EL (cell line): ENCODE measurements around the gene CHL1.

Experiments used
- DNase-seq: peaks from one replicate; pipeline ENCODE4 v3.0.0-alpha.2; 2016

CHL1 gene

GRCh38 chr3:279325-279724 lies 82.8 kb downstream of the CHL1 start:
- no peak for DNase-seq

- no peak for DNase-seq
Observed at GRCh38 chr3:280681-281080, 84.1 kb downstream of the CHL1 start.

GRCh38 chr3:284322-284721 lies 87.8 kb downstream of the CHL1 start:
- no peak for DNase-seq

DNA sequence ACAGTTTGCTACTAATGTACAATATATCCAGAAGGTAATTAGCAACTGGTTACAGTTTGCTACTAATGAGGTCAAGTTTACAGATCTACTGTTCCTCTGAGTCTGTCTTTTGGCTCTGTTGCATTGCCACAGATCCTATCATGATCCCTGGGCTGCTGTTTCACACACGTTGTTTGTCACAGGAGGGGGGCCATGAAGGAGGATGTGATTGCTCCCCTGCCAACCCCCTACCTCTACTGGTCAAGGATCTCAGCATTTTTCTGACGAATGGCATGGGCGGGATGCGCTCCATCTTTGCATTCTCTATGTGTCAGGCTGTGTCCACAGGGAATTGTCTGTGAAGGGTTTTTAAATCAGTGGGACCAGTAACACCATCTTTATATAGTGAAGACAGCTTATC lies 91.9 kb downstream of the CHL1 start:
- no peak for DNase-seq

GRCh38 chr3:291028-291427 lies 94.5 kb downstream of the CHL1 start:
- DNase-seq: no peak

- no peak for DNase-seq
Observed at GRCh38 chr3:291646-292436, 95.3 kb downstream of the CHL1 start.

GRCh38 chr3:294096-294495 lies 97.5 kb downstream of the CHL1 start:
- no peak for DNase-seq

- no peak for DNase-seq
Observed at GRCh38 chr3:294581-294980, 98.0 kb downstream of the CHL1 start.

- DNase-seq: no peak
Observed at GRCh38 chr3:295166-295565, 98.6 kb downstream of the CHL1 start.

- DNase-seq: no peak
Observed at GRCh38 chr3:297585-297984, 101.0 kb downstream of the CHL1 start.

- DNase-seq: no peak
Observed at GRCh38 chr3:299590-300301, 103.2 kb downstream of the CHL1 start.

DNA sequence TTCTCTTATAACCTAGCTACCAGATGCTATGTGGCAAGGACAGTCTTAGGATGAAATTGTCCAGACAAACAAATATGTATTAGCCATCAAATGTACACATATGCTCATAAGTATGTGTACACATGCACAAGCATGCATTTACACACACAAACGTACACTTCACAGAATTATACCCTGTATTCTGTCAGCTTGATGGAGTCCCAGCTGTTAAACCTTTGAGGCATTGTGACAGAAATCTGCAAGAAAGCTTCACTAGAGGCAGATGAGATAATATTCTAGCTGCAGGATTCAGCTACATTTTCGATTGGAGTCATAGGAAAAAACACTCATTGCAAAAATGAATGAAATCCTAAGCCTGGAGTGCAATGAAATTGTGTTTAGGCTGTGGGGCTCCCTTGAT lies 110.6 kb downstream of the CHL1 start:
- no peak for DNase-seq

DNA sequence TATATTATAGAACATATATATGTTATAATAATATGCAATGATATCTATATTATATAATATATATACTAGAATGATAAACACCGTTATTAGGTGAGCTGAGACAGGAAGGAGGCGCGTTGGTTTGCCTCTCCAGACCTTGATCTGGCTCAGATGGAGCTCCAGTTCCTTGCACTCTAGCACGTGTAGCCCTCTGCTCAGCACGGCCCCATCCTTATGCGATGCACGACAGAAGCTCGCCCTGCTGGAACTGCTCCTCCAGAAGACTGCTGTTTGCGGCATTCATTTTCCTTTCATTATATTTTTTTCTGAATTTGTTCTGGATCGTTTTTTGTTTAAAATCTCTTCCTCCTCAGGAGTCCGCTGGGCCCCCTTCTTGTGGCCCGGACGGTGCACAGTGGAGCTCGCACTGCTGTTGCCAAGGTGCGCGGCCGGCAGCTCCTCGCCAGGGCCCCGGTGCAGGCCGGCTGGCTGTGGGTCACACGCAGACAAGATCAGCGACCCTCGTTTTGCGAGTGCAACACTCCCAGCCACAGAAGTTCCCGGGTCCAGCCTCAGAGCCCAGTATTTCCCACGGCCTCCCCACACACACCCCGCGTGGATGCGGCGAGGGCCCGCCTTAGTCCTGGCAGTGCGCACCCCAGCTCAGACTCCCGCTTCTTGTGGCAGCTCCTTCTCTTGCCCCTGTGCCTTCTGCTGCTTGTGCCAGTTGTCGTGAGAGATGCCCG lies 112.2 kb downstream of the CHL1 start:
- no peak for DNase-seq

DNA sequence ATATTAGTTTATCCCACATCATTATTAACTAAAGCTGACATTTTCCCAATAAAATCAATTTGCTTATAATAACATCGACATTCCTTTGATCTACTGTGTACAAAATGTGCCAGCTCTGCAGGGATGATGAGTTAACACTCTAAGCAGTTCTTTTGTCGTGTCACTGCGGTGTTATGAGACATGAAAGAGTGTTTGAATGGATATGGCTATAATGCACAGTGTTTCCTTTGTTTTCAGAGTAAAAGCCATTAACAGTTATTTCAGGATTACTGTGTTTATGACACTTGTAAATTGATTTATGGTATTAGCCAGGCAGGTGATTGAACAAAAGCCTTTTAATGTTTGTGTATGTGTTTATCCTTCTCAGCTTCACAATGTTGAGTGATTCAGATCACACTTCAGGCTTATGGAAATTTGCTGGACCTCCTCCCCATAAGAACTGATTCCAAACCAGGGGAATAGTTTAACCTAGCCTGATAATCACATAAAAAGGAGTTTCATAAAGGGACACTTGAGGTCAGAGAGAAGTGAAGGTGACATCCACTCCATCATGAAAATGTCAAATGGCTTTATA lies 115.7 kb downstream of the CHL1 start:
- no peak for DNase-seq

GRCh38 chr3:312911-313310 lies 116.3 kb downstream of the CHL1 start:
- no peak for DNase-seq

DNA sequence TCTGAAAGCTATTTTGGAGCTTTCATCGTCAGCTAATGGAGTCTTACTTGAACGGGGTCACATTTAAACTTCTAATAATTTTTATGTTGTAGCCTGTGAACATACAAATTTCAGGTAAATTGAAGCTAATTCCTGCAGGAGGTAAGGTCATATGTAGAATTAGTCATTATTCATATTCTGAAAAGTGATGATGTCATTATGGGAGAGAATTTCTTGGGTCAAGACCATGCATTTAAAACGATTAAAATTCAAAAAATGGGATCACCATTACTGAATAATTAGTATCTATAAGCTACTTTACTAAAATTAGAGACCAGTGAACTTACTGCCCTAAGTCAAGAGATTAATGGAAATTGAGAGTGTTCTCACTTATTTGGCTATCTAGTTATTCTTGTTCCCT lies 120.4 kb downstream of the CHL1 start:
- DNase-seq: no peak

DNA sequence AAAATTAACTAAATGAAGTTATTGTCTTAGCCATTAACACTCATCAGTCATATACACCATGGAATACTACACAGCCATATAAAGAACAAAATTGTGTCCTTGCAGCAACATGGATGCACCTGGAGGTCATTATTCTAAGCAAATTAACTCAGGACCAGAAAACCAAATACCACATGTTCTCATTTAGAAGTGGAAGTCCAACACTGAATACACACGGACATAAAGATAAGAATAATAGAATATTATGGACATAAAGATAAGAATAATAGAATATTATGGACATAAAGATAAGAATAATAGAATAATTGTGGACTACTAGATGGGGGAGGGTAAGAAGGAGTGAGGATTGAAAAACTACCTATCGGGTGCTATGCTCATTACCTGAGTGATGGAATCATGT lies 122.3 kb downstream of the CHL1 start:
- no peak for DNase-seq

DNA sequence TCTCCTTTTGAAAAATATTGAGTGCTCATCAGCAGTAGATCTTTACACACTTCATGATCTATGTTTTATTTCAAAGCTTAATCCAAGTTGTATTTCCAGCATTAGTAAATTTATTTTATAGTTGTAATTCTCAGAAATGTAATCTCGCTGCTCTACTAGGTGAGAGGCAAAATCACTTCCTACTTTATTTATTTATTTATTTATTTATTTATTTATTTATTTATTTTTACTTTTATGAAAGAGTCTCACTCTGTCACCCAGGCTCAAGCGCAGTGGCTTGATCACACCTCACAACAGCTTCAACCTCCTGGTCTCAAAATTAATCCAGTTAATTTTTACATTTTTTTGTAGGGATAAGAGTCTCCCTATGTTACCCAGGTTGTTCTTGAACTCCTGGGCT lies 127.9 kb downstream of the CHL1 start:
- no peak for DNase-seq

- no peak for DNase-seq
Observed at GRCh38 chr3:325495-325894, 128.9 kb downstream of the CHL1 start.

DNA sequence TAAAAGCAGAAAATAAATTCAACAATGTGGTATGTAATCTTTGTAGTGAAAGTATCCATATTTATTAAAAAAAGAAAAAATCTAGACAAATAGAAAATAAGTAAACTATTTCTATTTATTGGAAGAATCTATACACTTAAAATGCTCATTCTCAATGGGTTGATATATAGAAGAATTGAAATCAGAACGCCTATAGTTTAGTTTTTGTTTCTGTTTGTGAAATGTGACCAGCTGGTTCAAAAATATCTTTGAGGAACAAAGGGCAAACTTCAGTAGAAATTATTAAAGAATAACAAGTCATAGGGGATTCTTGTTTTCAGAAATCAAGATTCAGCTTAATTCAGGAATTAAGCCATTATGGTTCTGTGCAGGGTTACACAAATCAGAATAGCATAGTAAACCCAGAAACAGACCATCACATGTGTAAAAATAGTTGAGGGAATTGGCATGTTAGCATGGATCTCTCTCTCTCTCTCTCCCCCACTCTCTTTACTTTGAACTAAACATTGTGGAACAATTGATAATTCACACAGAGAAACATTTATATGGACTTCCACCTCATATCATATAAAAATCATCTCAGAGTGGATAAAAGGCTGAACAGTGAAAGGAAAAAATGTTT lies 134.0 kb downstream of the CHL1 start:
- DNase-seq: no peak

GRCh38 chr3:331881-332280 lies 135.3 kb downstream of the CHL1 start:
- DNase-seq: no peak

DNA sequence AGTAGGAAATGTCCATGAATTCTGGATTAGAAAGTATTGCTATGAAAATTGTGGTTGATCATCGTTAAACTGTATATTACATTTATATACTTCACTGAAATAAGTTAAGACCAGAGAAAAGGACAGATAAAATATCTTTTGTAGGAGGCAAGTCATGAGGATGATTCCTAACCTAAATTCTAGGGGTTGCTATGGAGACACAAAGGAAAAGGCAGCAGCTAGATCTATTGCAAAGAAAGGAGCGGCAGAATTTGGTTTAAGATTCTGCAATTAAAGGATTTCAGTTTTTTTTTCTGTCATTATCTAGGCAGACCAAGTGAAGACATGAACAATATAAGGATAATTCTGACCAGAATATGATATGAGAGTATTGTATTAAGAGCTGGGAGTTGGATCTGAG lies 136.1 kb downstream of the CHL1 start:
- DNase-seq: no peak

- no peak for DNase-seq
Observed at GRCh38 chr3:335240-335639, 138.7 kb downstream of the CHL1 start.
